Esophagus squamous epithelium (tissue), 5 donors: Measurements from ENCODE around the gene LRRN1. TPM values are rescaled to one million over a fixed set of nuclear protein-coding genes. Genes with fewer than 3 reads are reported as not detected.

ENCODE experiments used
- DNase-seq: peaks from one replicate; lab custom pipeline; 2025; lab: John Stamatoyannopoulos, UW
- H3K27ac ChIP-seq, 4 donors: fragments of 200-600 bp; sonication (generic); one replicate each; pipeline ENCODE4 v1.5.1; 2016 to 2019; ENCODE audit warnings: mild to moderate bottlenecking in 1 of 4
- H3K27me3 ChIP-seq, 4 donors: fragments of 200-600 bp; sonication (generic); 1 replicate in 3 of 4; 2 replicates in 1 of 4; pipeline versions ENCODE4 v1.5.1 to v1.6.0; 2017 to 2021; ENCODE audit warnings: antibody characterized with exemption in 1 of 4
- H3K36me3 ChIP-seq, 3 donors: fragments of 200-600 bp; sonication (generic); one replicate each; pipeline ENCODE4 v1.5.1; 2016 to 2019
- H3K4me1 ChIP-seq, 3 donors: fragments of 200-600 bp; sonication (generic); one replicate each; pipeline ENCODE4 v1.5.1; 2017 to 2019
- H3K4me3 ChIP-seq, 4 donors: fragments of 200-600 bp; sonication (generic); 1 replicate in 3 of 4; 2 replicates in 1 of 4; pipeline ENCODE4 v1.5.1; 2016 to 2019; ENCODE audit warnings: mild to moderate bottlenecking in 2 of 4, moderate library complexity in 1 of 4
- H3K9me3 ChIP-seq, 3 donors: fragments of 200-600 bp; sonication (generic); one replicate each; pipeline ENCODE4 v1.5.1; 2016 to 2019
- POLR2A ChIP-seq, 4 donors: fragments of 450-650 bp; IDR thresholded peaks; one replicate each; pipeline ENCODE4 v1.6.1; 2017; ENCODE audit warnings: antibody characterized with exemption in 4 of 4, mild to moderate bottlenecking in 4 of 4, moderate library complexity in 3 of 4
- WGBS, 2 donors: methylation state at CpG; one replicate each; pipeline ENCODE4 v1.1.5; 2018; 5-methylcytosine and 5-hydroxymethylcytosine counted together
- intact Hi-C: fragments of 100-400 bp; cut with DNase I; formaldehyde crosslinking; loops from one replicate; pipeline ENCODE4 v1.15.0; 2022
- total RNA-seq, 4 donors: library from RNA; depleted of rRNA; stranded (reverse); fragments of >200 nt; gene quantifications; one replicate each; pipeline ENCODE4 v1.1.0, GENCODE V29; 2016
- TF ChIP-seq, protein P1 (sequence below), 6 experiments: fragments of 450-650 bp in 4 of 6; fragments of 200-600 bp in 2 of 6; sonication (generic) in 2 of 6; IDR thresholded peaks; one replicate each; pipeline ENCODE4 v1.5.1; 2016 to 2019; ENCODE audit warnings: antibody characterized with exemption in 6 of 6, mild to moderate bottlenecking in 4 of 6, moderate library complexity in 4 of 6
- donor health status: DM: yes; HTN: yes; CAD: no.

LRRN1 gene
- total RNA-seq, 4 donors from 2014 or later = 0.04 to 0.47 (median 0.19) TPM; not detected in 1

DNA sequence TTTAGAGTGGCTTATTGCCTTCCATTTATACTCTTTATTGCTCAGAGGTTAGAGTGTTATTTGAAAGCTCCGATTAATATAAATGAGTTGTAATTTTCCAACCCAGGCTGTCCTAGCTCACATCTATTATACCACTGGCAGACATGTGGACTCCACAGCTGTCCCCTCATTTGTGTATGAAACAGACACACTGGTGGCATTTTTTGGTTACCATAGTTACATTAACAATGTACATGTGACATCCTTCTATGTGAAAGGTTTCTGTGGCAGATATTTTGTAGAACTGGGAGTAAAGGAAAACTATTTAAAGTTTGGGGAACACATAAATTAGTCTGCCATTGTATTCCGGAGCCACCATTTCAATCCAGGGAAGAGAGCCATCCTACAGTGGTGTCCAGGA, 5.3 kb downstream of the LRRN1 start:
- intact Hi-C loops = no loop called here
- no peak for TF ChIP-seq POLR2A (IDR thresholded peaks at IDR 0.05)
- TF ChIP-seq, protein P1, sequence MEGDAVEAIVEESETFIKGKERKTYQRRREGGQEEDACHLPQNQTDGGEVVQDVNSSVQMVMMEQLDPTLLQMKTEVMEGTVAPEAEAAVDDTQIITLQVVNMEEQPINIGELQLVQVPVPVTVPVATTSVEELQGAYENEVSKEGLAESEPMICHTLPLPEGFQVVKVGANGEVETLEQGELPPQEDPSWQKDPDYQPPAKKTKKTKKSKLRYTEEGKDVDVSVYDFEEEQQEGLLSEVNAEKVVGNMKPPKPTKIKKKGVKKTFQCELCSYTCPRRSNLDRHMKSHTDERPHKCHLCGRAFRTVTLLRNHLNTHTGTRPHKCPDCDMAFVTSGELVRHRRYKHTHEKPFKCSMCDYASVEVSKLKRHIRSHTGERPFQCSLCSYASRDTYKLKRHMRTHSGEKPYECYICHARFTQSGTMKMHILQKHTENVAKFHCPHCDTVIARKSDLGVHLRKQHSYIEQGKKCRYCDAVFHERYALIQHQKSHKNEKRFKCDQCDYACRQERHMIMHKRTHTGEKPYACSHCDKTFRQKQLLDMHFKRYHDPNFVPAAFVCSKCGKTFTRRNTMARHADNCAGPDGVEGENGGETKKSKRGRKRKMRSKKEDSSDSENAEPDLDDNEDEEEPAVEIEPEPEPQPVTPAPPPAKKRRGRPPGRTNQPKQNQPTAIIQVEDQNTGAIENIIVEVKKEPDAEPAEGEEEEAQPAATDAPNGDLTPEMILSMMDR (IDR thresholded peaks at IDR 0.05) = no peak
- no peak for DNase-seq
- H3K4me3 ChIP-seq = no peak overlapping the region
- H3K36me3 ChIP-seq = no peaks in the 10 kb centered on the region
- no peaks in the 10 kb centered on the region for H3K9me3 ChIP-seq
- peaks cover 0 to 31% (median 0%) of the 10 kb centered on the region in 4 donors for H3K27me3 ChIP-seq
- 80 to 98% methylated on average over 2 of the region's 2 CpGs for whole genome bisulfite sequencing, 2 donors
- no peak overlapping the region for H3K27ac ChIP-seq
- H3K4me1 ChIP-seq = peaks cover 11 to 20% (median 15%) of the 10 kb centered on the region in 3 donors

DNA sequence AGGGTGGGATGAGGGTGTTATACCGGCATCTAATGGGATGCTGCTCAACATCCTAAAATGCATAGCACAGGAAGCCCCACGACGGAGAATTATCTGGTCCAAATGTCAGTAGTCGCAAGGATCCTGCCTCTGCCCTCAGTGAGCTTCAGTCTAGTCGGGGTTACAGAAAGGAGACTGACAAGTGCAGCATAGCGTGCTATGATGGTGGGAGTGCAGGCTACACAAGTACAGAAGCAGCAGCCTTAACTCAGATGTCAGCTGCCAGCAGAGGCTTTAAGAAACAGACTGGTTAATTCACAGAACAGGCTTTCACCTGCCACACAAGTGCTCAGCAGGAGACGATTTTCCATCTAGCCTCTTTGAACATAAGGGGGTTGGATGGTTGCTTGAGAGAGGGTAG, 6.9 kb downstream of the LRRN1 start:
- Histone ChIP-seq H3K9me3 (no peaks in the 10 kb centered on the region), H3K4me3 (no peak overlapping the region), H3K4me1 (peaks cover under 1 to 5% (median 2%) of the 10 kb centered on the region in 3 donors), H3K27me3 (peaks cover 0 to 16% (median 0%) of the 10 kb centered on the region in 4 donors), H3K36me3 (no peaks in the 10 kb centered on the region), H3K27ac (no peak overlapping the region)
- TF ChIP-seq, protein P1 (IDR thresholded peaks at IDR 0.05) = no peak
- no peak for TF ChIP-seq POLR2A (IDR thresholded peaks at IDR 0.05)
- WGBS, 2 donors = 85 to 91% methylated on average over 3 to 5 of the region's 7 CpGs
- intact Hi-C loops = no loop called here
- no peak for DNase-seq

DNA sequence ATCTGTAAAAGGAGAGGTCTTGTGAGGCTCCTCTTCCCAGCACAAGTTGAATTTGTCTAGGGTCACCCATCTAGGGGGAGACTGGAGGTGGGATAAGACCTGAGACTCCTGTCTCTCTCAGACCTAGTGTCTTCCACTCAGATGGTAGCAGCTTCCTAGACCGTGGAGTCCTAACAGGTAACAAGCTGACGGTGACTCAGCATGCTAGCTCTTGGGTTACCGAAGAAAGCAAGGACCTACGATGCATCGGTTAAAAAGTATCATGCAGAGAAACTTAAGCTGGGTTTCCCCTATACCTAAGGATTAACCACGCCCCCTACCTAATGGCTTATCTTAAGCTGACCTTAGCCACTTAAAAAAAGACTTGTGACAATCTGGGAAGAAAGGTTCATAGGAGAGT, 7.6 kb downstream of the LRRN1 start:
- no peak overlapping the region for H3K4me3 ChIP-seq

DNA sequence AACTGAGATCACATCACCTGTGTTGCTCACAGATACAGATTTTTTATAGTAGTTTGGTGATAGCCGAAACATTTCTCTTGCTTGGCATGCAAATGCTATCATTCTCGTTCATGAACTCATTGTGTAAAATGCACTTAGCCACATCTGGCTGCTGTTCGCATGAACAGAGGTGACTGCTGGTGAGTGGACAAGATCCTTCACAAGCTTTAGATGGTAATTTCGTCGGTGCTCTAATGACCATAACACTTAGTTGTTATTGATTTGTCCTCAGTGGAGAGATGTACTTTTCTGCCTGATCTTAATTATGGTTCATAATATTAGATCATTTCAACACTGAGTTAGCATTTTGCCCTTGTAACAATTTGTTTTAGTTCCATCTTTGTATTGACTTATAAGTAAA, 13.8 kb downstream of the LRRN1 start:
- intact Hi-C loops = no loop called here

More for the DNA sequence above, 7.6 kb downstream of the LRRN1 start:
- TF ChIP-seq, protein P1 (IDR thresholded peaks at IDR 0.05) = no peak
- TF ChIP-seq POLR2A (IDR thresholded peaks at IDR 0.05) = no peak
- no peaks in the 10 kb centered on the region for H3K9me3 ChIP-seq
- H3K27me3 ChIP-seq = peaks cover 0 to 9% (median 0%) of the 10 kb centered on the region in 4 donors
- H3K36me3 ChIP-seq = no peaks in the 10 kb centered on the region
- 79 to 92% methylated on average over 6 of the region's 6 CpGs for WGBS, 2 donors
- no peak overlapping the region for H3K27ac ChIP-seq
- no peak for DNase-seq
- intact Hi-C loops = no loop called here
- H3K4me1 ChIP-seq = no peaks in the 10 kb centered on the region

DNA sequence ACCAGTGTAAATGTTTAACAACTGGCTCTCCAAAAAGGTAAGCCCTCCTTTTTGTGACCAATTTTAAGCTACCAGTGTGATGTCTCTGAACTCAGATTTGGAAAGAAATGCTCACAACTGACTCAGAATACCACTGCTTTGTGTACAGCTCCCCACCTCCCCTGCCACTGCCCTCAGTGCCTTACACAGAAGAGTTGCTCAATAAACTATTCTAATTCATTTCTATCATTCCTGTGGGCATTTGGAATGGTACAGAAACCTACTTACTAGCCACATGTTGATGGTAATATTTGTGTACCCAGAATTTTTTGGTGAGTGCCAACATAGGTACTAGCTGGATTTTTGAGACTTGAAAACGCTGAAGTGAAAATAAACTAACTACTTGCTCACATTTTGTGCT, 16.0 kb downstream of the LRRN1 start:
- Histone ChIP-seq H3K4me1 (no peaks in the 10 kb centered on the region), H3K4me3 (no peak overlapping the region), H3K9me3 (no peaks in the 10 kb centered on the region), H3K27me3 (no peaks in the 10 kb centered on the region), H3K36me3 (no peaks in the 10 kb centered on the region), H3K27ac (no peak overlapping the region)
- DNase-seq = no peak
- intact Hi-C loops = no loop called here
- TF ChIP-seq, protein P1 (IDR thresholded peaks at IDR 0.05) = no peak
- TF ChIP-seq POLR2A (IDR thresholded peaks at IDR 0.05) = no peak
- WGBS, 2 donors = 84 to 86% methylated on average over 1 of the region's 1 CpG

More for the DNA sequence above, 13.8 kb downstream of the LRRN1 start:
- Histone ChIP-seq H3K4me1 (no peaks in the 10 kb centered on the region), H3K27me3 (no peaks in the 10 kb centered on the region), H3K9me3 (no peaks in the 10 kb centered on the region), H3K27ac (no peak overlapping the region), H3K4me3 (no peak overlapping the region), H3K36me3 (no peaks in the 10 kb centered on the region)
- DNase-seq = no peak
- WGBS, 2 donors = 90 to 94% methylated on average over 5 of the region's 5 CpGs
- no peak for TF ChIP-seq POLR2A (IDR thresholded peaks at IDR 0.05)
- TF ChIP-seq, protein P1 (IDR thresholded peaks at IDR 0.05) = no peak
